Endothelial cell of umbilical vein (primary cell): ENCODE measurements around the gene PLCXD3. TPM values are rescaled to one million over a fixed set of nuclear protein-coding genes. Genes with fewer than 3 reads are reported as not detected.

Experiments
- BruUV-seq: library from RNA; stranded (reverse); fragments of 400-500 nt; replicated peaks from 2 replicates; lab custom pipeline; 2021; lab: Mats Ljungman, UMichigan
- CTCF ChIA-PET: fragments of 300-600, 350-600 bp; sonication (Branson Sonifier 250); formaldehyde crosslinking; loops from one replicate; lab custom pipeline; 2021; ENCODE audit warnings: antibody characterized with exemption, inconsistent platforms; lab: Charles Lee
- POLR2A ChIA-PET: fragments of 300-600, 350-600 bp; sonication (Branson Sonifier 250); formaldehyde crosslinking; loops from one replicate; lab custom pipeline; 2021; ENCODE audit warnings: antibody characterized with exemption, inconsistent platforms; lab: Charles Lee
- DNase-seq: peaks from one replicate; pipeline ENCODE4 v3.0.0-alpha.2; 2011; ENCODE audit warnings: low read depth, low spot score
- FAIRE-seq: peaks from 2 replicates; lab custom pipeline; 2011; peaks lifted over from hg19 to GRCh38; lab: Jason Lieb, UNC
- H2AFZ ChIP-seq: 2 replicates; pipeline ENCODE4 v1.6.0; 2012; ENCODE audit warnings: low read depth, low read length, control low read depth, inconsistent platforms
- H3K27ac ChIP-seq: 2 replicates; pipeline ENCODE4 v1.5.1; 2011; ENCODE audit warnings: low read depth, mild to moderate bottlenecking, control low read depth, low read length, moderate library complexity; ENCODE audit not compliant: insufficient read depth
- H3K27me3 ChIP-seq, 2 experiments: 2 replicates each; pipeline versions ENCODE4 v1.6.0 to v1.6.1; 2011; ENCODE audit warnings: low read length in 2 of 2, mixed read lengths in 1 of 2; ENCODE audit not compliant: control insufficient read depth in 2 of 2, insufficient read depth in 2 of 2
- H3K36me3 ChIP-seq, 2 experiments: 2 replicates in 1 of 2; 3 replicates in 1 of 2; pipeline ENCODE4 v1.5.1; 2011; ENCODE audit warnings: low read length in 2 of 2, mild to moderate bottlenecking in 1 of 2, moderate library complexity in 1 of 2; ENCODE audit not compliant: control insufficient read depth in 2 of 2, insufficient read depth in 2 of 2; ENCODE audit errors: extremely low read depth in 1 of 2
- H3K4me1 ChIP-seq: 3 replicates; pipeline ENCODE4 v1.5.1; 2011; ENCODE audit warnings: mild to moderate bottlenecking, low read length; ENCODE audit not compliant: control insufficient read depth, insufficient read depth; ENCODE audit errors: extremely low read depth
- H3K4me2 ChIP-seq: 2 replicates; pipeline ENCODE4 v1.6.1; 2011; ENCODE audit warnings: low read length, control low read depth, mixed read lengths; ENCODE audit not compliant: insufficient read depth
- H3K4me3 ChIP-seq, 3 experiments: fragments of 200-600 bp in 1 of 3; sonication (generic), shearing (Covaris generic) in 1 of 3; replicated peaks in 1 of 3; 2 replicates each; pipeline ENCODE4 v1.5.1; 2011 to 2016; ENCODE audit warnings: control low read depth in 3 of 3, low read length in 3 of 3, mild to moderate bottlenecking in 2 of 3, inconsistent platforms in 1 of 3, low read depth in 1 of 3, moderate library complexity in 1 of 3; ENCODE audit not compliant: insufficient read depth in 1 of 3
- H3K79me2 ChIP-seq: 2 replicates; pipeline ENCODE4 v1.6.0; 2012; ENCODE audit warnings: low read length, inconsistent platforms; ENCODE audit not compliant: control insufficient read depth, insufficient read depth
- H3K9ac ChIP-seq: replicated peaks from 2 replicates; pipeline ENCODE3; 2011; ENCODE audit warnings: low read length, control low read depth; ENCODE audit not compliant: insufficient read depth; ENCODE audit errors: extremely low read depth
- H3K9me1 ChIP-seq: replicated peaks from 3 replicates; pipeline ENCODE4 v1.6.0; 2011; ENCODE audit warnings: mild to moderate bottlenecking, low read length; ENCODE audit not compliant: control insufficient read depth, insufficient read depth; ENCODE audit errors: extremely low read depth
- H3K9me3 ChIP-seq: replicated peaks from 2 replicates; pipeline ENCODE4 v1.5.1; 2012; ENCODE audit warnings: low read length, inconsistent platforms; ENCODE audit not compliant: control insufficient read depth, insufficient read depth
- H4K20me1 ChIP-seq: replicated peaks from 2 replicates; pipeline ENCODE3; 2011; ENCODE audit warnings: mild to moderate bottlenecking, low read length; ENCODE audit not compliant: control insufficient read depth, insufficient read depth; ENCODE audit errors: extremely low read depth
- CTCF ChIP-seq, 2 donors: IDR thresholded peaks; 1 replicate in 1 of 2; 2 replicates in 1 of 2; pipeline ENCODE4 v1.5.1; 2011; ENCODE audit warnings: low read length in 2 of 2, mild to moderate bottlenecking in 2 of 2, moderate library complexity in 2 of 2, control low read depth in 1 of 2, inconsistent platforms in 1 of 2, low read depth in 1 of 2; ENCODE audit not compliant: insufficient read depth in 1 of 2; ENCODE audit errors: extremely low read depth in 1 of 2
- EZH2 ChIP-seq: IDR thresholded peaks from 2 replicates; pipeline ENCODE4 v1.6.1; 2012; ENCODE audit warnings: borderline replicate concordance, low read depth, mild to moderate bottlenecking, moderate library complexity, low read length, inconsistent platforms; ENCODE audit not compliant: severe bottlenecking
- FOS ChIP-seq: IDR thresholded peaks from 2 replicates; pipeline ENCODE4 v1.6.1; 2011; ENCODE audit warnings: mild to moderate bottlenecking, low read length, moderate library complexity, borderline replicate concordance; ENCODE audit not compliant: insufficient read depth
- GATA2 ChIP-seq: IDR thresholded peaks from 2 replicates; pipeline ENCODE4 v1.7.0; 2011; ENCODE audit warnings: low read depth, mild to moderate bottlenecking, moderate library complexity, mixed read lengths, low read length; ENCODE audit not compliant: insufficient read length, insufficient read depth
- JUN ChIP-seq: IDR thresholded peaks from 2 replicates; pipeline ENCODE4 v1.6.1; 2011; ENCODE audit warnings: borderline replicate concordance, low read depth; ENCODE audit not compliant: insufficient read length, insufficient read depth
- MYC ChIP-seq: IDR thresholded peaks from one replicate; pipeline ENCODE4 v1.6.1; 2011; ENCODE audit warnings: mild to moderate bottlenecking, low read depth, low read length
- POLR2A ChIP-seq: IDR thresholded peaks from 2 replicates; pipeline ENCODE4 v1.6.1; 2012; ENCODE audit warnings: low read depth, mild to moderate bottlenecking, control low read depth, low read length
- POLR2AphosphoS5 ChIP-seq: IDR thresholded peaks from 2 replicates; pipeline ENCODE4 v1.6.1; 2012; ENCODE audit warnings: low read depth, mild to moderate bottlenecking, control low read depth, low read length, moderate library complexity; ENCODE audit not compliant: insufficient read depth
- dilution Hi-C: fragments of 300-500 bp; cut with MboI; formaldehyde crosslinking; loops from one replicate; pipeline ENCODE4 v1.15.0; 2019; ENCODE audit warnings: low sequenced_read_pairs; ENCODE audit not compliant: extremely low pct_ligation_motif_present
- intact Hi-C: fragments of 100-400 bp; cut with micrococcal nuclease; formaldehyde crosslinking; loops from one replicate; pipeline ENCODE4 v1.10.0; 2022
- polyA plus RNA-seq, 4 experiments: library from polyadenylated mRNA; depleted of rRNA in 3 of 4; stranded (reverse) in 3 of 4; unstranded in 1 of 4; fragments of >200 nt; gene quantifications; 2 replicates each; pipeline versions ENCODE4 v1.2.1 to v1.2.3, GENCODE V29; 2011 to 2012; ENCODE audit warnings: missing spikeins in 1 of 4
- total RNA-seq: library from RNA; stranded (reverse); gene quantifications from 2 replicates; pipeline ENCODE4 v1.2.3, GENCODE V29; 2021
- TF ChIP-seq, protein P1 (sequence below): IDR thresholded peaks from 2 replicates; pipeline ENCODE4 v1.6.1; 2011; ENCODE audit not compliant: insufficient read depth, insufficient read length

Gene PLCXD3
- total and polyA plus RNA-seq, 2 donors (not counting 3 experiments of a cell fraction or from before 2014, with no cell fraction given) = not detected

DNA sequence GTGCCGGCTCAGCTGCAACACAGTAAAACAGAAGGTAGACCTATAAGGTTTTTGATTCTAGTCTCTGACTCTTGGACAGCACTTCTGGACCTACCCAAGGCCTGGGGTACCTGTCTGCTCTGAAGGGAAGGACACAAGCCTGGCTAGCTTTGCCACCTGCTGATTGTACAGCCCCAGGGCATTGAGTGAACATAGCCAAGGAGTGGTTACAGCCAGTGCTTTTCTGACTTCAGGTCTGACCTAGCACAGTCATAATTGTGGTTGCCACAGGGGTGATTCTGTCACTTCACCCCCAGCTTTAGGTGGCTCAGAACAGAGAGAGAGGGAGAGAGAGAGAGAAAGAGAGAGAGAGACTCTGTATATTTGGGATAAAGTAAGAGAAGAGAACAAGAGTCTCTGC is 118.4 kb downstream of the PLCXD3 start:
- FAIRE-seq (no peak), DNase-seq (no peak)
- Histone ChIP-seq H4K20me1 (no peaks in the 10 kb centered on the region), H3K36me3 (no peaks in the 10 kb centered on the region), H3K9me1 (no peaks in the 10 kb centered on the region), H3K9ac (no peak overlapping the region), H3K27me3 (no peaks in the 10 kb centered on the region), H3K79me2 (no peaks in the 10 kb centered on the region), H3K27ac (no peak overlapping the region), H2AFZ (no peak overlapping the region), H3K9me3 (no peaks in the 10 kb centered on the region), H3K4me2 (no peak overlapping the region), H3K4me3 (no peak overlapping the region), H3K4me1 (no peaks in the 10 kb centered on the region)
- ChIA-PET POLR2A (no interaction called here), CTCF (no interaction called here)
- no TSS peak for BruUV-seq
- intact Hi-C loops (no loop called here), dilution Hi-C loops (no loop called here)
- no peak for TF ChIP-seq POLR2AphosphoS5
- TF ChIP-seq, protein P1, sequence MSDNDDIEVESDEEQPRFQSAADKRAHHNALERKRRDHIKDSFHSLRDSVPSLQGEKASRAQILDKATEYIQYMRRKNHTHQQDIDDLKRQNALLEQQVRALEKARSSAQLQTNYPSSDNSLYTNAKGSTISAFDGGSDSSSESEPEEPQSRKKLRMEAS = no peak
- no peak for TF ChIP-seq JUN
- no peak for TF ChIP-seq MYC
- TF ChIP-seq POLR2A = no peak
- TF ChIP-seq FOS = no peak
- no peak for TF ChIP-seq EZH2
- TF ChIP-seq GATA2 = no peak
- TF ChIP-seq CTCF (IDR thresholded peaks at IDR 0.05; ENCODE audit: extremely low read depth in 1 of 2, insufficient read depth in 1 of 2, low read depth in 1 of 2, low read length in 2 of 2) = no peak
